Right atrium auricular region (tissue), 2 donors: ENCODE measurements around the gene OSM. TPM values are rescaled to one million over a fixed set of nuclear protein-coding genes. Genes with fewer than 3 reads are reported as not detected.
A peak's percentile ranks its signal among the peaks of the same experiment; 100 is the strongest.

Experiments used
- DNase-seq: peaks from one replicate; pipeline ENCODE4 v3.0.0-alpha.2; 2019; ENCODE audit warnings: low spot score
- H3K27ac ChIP-seq, 2 donors: fragments of 200-600 bp; sonication (generic); 1 replicate in 1 of 2; 2 replicates in 1 of 2; pipeline ENCODE4 v1.5.1; 2016 to 2019
- H3K27me3 ChIP-seq, 2 donors: fragments of 200-600 bp; sonication (generic); one replicate each; pipeline versions ENCODE4 v1.5.1 to v1.6.0; 2017 to 2019
- H3K36me3 ChIP-seq: fragments of 200-600 bp; sonication (generic); one replicate; pipeline ENCODE4 v1.5.1; 2016
- H3K4me1 ChIP-seq, 2 donors: fragments of 200-600 bp; sonication (generic); one replicate each; pipeline versions ENCODE4 v1.5.1 to v1.6.0; 2017 to 2019
- H3K4me3 ChIP-seq, 2 donors: fragments of 200-600 bp; sonication (generic); 1 replicate in 1 of 2; 2 replicates in 1 of 2; pipeline ENCODE4 v1.5.1; 2017 to 2019; ENCODE audit warnings: mild to moderate bottlenecking in 1 of 2, moderate library complexity in 1 of 2
- H3K9me3 ChIP-seq, 2 donors: fragments of 200-600 bp; sonication (generic); one replicate each; pipeline ENCODE4 v1.5.1; 2019
- total RNA-seq, 2 donors: library from RNA; depleted of rRNA; stranded (reverse); fragments of >200 nt; gene quantifications; one replicate each; pipeline ENCODE4 v1.1.0, GENCODE V29; 2016
- TF ChIP-seq, protein P1 (sequence below), 2 donors: fragments of 200-600 bp; sonication (generic); IDR thresholded peaks; one replicate each; pipeline ENCODE4 v1.5.1; 2019; ENCODE audit warnings: antibody characterized with exemption in 2 of 2

Gene OSM
- total RNA-seq = 1 to 10 TPM in 1 of 2 donors, under 1 TPM in 1; 0.63 to 1.6 TPM

DNA sequence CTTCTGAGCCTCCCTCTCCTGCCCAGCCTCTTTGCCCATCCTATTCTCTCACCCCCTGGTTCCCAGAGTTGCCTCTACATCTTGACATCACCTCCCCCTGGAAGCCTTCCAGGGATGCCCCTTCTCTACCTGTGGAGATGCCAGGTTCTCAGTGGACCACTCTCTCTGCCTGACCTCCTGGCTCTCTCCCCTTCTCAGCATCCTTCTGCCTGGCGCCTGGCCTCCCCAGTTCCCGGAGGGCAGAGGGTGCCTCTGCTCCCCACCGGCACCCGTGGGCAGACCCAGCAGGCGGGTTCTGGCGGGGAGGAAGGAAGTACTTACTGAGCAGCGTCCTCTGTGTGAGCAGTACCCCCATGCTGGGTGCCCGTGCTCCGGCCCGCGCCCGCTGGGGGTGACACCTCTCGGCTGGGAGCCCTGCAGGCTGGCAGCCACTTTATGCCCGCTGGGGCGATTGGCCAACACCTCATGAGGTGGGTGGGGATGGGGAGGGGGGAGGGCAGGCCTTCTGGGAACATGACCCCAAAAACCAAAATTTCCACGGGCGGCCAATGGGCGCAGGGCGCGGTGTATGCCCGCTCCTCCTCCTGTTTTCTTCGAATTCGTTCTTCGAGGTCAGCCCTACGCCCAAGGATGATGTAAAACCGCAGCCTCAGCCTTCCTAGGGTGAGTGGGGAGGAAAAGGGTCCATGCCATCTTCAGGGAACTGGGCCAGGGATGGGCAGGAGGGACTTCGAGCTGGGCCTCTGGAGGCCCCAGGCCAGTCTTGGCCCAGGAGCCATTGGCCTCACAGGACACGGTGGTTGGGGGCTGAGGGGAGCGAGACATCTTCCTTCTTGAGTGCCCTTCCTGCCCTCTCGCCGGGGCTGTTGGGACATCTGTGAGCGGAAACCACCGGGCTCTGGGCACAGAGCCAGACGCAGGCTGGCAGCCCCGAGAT, at the start of gene OSM:
OSM (minus strand) TSS at position 407 of the 937 bp plus-strand sequence; CDS start at position 355, 52 bp downstream.
- no peaks in the 10 kb centered on the region for H3K36me3 ChIP-seq
- peak; percentile 71 for DNase-seq
- TF ChIP-seq, protein P1, sequence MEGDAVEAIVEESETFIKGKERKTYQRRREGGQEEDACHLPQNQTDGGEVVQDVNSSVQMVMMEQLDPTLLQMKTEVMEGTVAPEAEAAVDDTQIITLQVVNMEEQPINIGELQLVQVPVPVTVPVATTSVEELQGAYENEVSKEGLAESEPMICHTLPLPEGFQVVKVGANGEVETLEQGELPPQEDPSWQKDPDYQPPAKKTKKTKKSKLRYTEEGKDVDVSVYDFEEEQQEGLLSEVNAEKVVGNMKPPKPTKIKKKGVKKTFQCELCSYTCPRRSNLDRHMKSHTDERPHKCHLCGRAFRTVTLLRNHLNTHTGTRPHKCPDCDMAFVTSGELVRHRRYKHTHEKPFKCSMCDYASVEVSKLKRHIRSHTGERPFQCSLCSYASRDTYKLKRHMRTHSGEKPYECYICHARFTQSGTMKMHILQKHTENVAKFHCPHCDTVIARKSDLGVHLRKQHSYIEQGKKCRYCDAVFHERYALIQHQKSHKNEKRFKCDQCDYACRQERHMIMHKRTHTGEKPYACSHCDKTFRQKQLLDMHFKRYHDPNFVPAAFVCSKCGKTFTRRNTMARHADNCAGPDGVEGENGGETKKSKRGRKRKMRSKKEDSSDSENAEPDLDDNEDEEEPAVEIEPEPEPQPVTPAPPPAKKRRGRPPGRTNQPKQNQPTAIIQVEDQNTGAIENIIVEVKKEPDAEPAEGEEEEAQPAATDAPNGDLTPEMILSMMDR (IDR thresholded peaks at IDR 0.05) = no peak
- peak within 1 kb of the TSS; percentile 27 to 46 for H3K27ac ChIP-seq
- no peaks in the 10 kb centered on the region for H3K9me3 ChIP-seq
- H3K4me1 ChIP-seq = no peaks in the 10 kb centered on the region
- peak within 1 kb of the TSS; percentile 7 to 26 for H3K4me3 ChIP-seq
- no peaks in the 10 kb centered on the region for H3K27me3 ChIP-seq

DNA sequence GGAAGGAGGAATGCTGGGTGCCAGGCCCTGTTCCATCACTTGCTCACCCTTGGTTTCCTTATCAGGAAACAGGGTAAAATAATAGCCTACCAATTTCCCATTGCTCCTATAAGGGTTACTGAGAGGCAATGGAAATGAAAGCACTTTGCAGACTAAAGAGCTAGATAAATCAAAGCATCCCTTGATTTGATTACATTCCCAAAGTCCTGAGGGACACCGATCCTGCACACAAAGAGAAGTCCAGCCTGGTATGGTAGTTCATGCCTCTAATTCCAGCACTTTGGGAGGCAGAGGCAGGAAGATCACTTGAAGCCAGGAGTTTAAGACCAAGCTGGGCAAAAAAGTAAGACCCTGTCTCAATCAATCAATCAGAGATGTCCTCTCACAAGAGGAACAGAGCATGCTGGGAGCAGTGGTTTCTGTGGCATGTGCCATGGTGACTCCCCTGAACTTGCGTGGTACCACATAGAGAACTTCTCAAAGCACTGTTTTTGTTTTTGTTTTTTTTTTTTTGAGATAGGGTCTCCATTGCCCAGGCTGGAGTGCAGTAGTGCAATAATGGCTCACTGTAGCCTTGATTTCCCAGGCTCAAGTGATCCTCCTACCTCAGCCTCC, 49.4 kb upstream of the OSM start:
- no peaks in the 10 kb centered on the region for H3K27me3 ChIP-seq
- no peak overlapping the region for H3K27ac ChIP-seq
- H3K36me3 ChIP-seq = no peaks in the 10 kb centered on the region
- TF ChIP-seq, protein P1 (IDR thresholded peaks at IDR 0.05) = no peak
- H3K4me3 ChIP-seq = no peak overlapping the region
- DNase-seq = no peak
- no peaks in the 10 kb centered on the region for H3K9me3 ChIP-seq
- peaks cover 0 to 75% of the 10 kb centered on the region in 2 donors for H3K4me1 ChIP-seq

DNA sequence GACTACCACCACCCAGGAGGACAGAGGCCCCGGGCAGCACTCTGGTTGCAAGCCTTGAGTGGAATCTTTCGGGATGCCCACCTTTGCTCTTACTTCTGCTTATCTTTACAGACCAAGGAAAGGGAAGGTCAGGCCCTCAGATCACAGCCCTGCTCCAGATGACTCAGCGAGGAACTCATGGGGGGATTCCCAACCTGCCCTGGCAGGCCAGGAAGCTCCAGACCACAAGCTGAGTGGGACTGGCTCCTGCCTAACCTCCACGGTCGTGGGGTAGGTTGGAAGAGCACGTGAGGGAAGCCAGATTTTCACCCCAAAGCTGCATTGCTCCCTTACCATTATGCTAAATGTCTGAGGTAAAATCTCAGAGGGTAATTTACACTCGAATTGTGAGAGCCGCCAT, 48.3 kb upstream of the OSM start:
- Histone ChIP-seq H3K36me3 (no peaks in the 10 kb centered on the region), H3K4me1 (peaks cover 2 to 75% of the 10 kb centered on the region in 2 donors), H3K27me3 (no peaks in the 10 kb centered on the region), H3K4me3 (no peak overlapping the region), H3K9me3 (no peaks in the 10 kb centered on the region), H3K27ac (no peak overlapping the region)
- TF ChIP-seq, protein P1 (IDR thresholded peaks at IDR 0.05) = no peak
- DNase-seq = no peak

DNA sequence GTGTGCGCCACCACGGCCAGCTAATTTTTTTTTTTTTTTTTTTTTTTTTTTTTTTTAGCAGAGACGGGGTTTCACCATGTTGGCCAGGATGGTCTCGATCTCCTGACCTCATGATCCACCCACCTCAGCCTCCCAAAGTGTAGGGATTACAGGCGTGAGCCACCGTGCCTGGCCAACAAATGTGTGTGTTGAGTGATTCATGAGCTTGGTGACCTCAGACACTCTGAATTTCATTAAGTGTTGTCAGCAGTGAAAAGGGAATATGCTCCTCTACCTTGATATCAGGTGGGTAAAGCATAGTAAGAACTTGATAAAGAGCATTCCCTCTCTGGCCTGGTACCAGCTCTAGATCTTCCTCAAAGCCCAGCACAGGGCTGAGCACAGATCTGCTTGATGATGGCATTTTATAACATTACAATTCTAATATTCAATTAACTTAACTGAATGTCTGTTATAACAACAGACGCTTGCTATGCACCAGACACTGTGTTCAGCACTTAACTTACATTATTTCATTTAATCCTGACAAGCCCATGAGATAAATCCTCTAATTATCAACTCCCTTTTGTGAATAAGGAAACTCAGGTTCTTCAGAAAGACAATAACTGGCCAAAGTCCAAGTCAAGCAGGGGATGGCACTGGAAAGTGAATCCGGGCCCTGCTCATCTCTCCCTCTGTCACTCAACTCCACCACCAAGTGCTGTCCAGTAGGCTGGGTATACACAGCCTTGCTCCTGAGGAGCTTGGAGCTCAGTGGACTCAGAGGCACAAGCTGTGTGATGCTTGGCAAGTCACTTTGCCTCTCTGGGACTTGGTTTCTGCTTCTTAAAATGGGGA, 47.1 kb upstream of the OSM start:
- no peaks in the 10 kb centered on the region for H3K27me3 ChIP-seq
- TF ChIP-seq, protein P1 (IDR thresholded peaks at IDR 0.05) = no peak
- no peak overlapping the region for H3K27ac ChIP-seq
- no peaks in the 10 kb centered on the region for H3K36me3 ChIP-seq
- no peaks in the 10 kb centered on the region for H3K9me3 ChIP-seq
- H3K4me3 ChIP-seq = no peak overlapping the region
- no peak for DNase-seq
- peaks cover 2 to 75% of the 10 kb centered on the region in 2 donors for H3K4me1 ChIP-seq

DNA sequence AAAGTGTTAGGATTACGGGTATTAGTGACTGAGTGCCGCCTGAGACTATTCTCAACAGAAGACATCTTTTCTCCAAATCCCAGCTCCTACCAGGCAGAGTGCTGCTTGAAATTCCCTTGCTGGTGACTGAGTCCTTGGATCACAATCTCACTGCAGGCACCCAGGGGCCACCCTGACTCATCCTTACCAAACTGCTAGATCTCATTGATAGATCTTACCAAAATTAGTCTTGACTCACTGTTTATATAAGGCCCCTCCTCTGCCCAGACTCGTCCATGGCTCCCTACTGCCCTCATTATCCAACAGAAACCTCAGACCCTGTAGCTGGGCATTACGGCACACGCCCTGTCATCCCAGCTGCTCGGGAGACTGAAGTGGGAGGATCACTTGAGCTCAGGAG, 45.4 kb upstream of the OSM start:
- Histone ChIP-seq H3K4me3 (no peak overlapping the region), H3K36me3 (no peaks in the 10 kb centered on the region), H3K4me1 (peaks cover 2 to 77% of the 10 kb centered on the region in 2 donors), H3K27me3 (no peaks in the 10 kb centered on the region), H3K27ac (peak overlapping the region; percentile 78 to 83), H3K9me3 (no peaks in the 10 kb centered on the region)
- TF ChIP-seq, protein P1 (IDR thresholded peaks at IDR 0.05) = no peak
- DNase-seq = no peak
